Transverse colon (tissue), 4 donors: ENCODE results near the gene NLRP7. TPM values are rescaled to one million over a fixed set of nuclear protein-coding genes. Genes with fewer than 3 reads are reported as not detected.
"Not testable (repeated sequence)": the region's sequence is repeated elsewhere in the genome, so short reads cannot be mapped to it uniquely, and the experiment has no call there.

Experiments
- DNase-seq: peaks from one replicate; pipeline ENCODE4 v3.0.0-alpha.2; 2019
- H3K27ac ChIP-seq, 4 donors: fragments of 200-600 bp; sonication (generic); 2 replicates each; pipeline ENCODE4 v1.5.1; 2016 to 2018; ENCODE audit warnings: inconsistent platforms in 4 of 4
- H3K27me3 ChIP-seq: fragments of 200-600 bp; sonication (generic); 2 replicates; pipeline ENCODE4 v1.5.1; 2017; ENCODE audit warnings: inconsistent platforms
- H3K36me3 ChIP-seq, 4 donors: fragments of 200-600 bp; sonication (generic); 2 replicates each; pipeline ENCODE4 v1.5.1; 2017 to 2019; ENCODE audit warnings: inconsistent platforms in 4 of 4
- H3K4me1 ChIP-seq, 4 donors: fragments of 200-600 bp; sonication (generic); 2 replicates each; pipeline ENCODE4 v1.5.1; 2017 to 2020; ENCODE audit warnings: inconsistent platforms in 4 of 4
- H3K4me3 ChIP-seq, 4 donors: fragments of 200-600 bp; sonication (generic); 1 replicate in 1 of 4; 2 replicates in 3 of 4; pipeline versions ENCODE4 v1.5.1 to v1.6.1; 2017 to 2019; ENCODE audit warnings: inconsistent platforms in 4 of 4
- H3K9me3 ChIP-seq, 2 donors: fragments of 200-600 bp; sonication (generic); 2 replicates each; pipeline ENCODE4 v1.5.1; 2017 to 2019; ENCODE audit warnings: inconsistent platforms in 2 of 2
- CTCF ChIP-seq, 5 experiments: fragments of 200-600 bp in 3 of 5; fragments of 450-650 bp in 2 of 5; sonication (generic) in 3 of 5; IDR thresholded peaks; 1 replicate in 2 of 5; 2 replicates in 3 of 5; pipeline ENCODE4 v1.5.1; 2016 to 2017; ENCODE audit warnings: antibody characterized with exemption in 5 of 5, inconsistent platforms in 3 of 5, mild to moderate bottlenecking in 2 of 5, moderate library complexity in 1 of 5
- EP300 ChIP-seq: sonication (generic); formaldehyde crosslinking; IDR thresholded peaks from one replicate; pipeline ENCODE4 v1.6.1; 2017; ENCODE audit warnings: antibody characterized with exemption, low read depth
- POLR2A ChIP-seq: fragments of 450-650 bp; IDR thresholded peaks from one replicate; pipeline ENCODE4 v1.6.1; 2016; ENCODE audit warnings: antibody characterized with exemption, mild to moderate bottlenecking, moderate library complexity
- POLR2AphosphoS5 ChIP-seq, 3 donors: sonication (generic); formaldehyde crosslinking; IDR thresholded peaks; one replicate each; pipeline ENCODE4 v1.6.1; 2016; ENCODE audit warnings: antibody characterized with exemption in 3 of 3
- WGBS, 2 donors: methylation state at CpG; one replicate each; pipeline ENCODE4 v1.1.5; 2018; ENCODE audit warnings: low coverage in 1 of 2; 5-methylcytosine and 5-hydroxymethylcytosine counted together
- in situ Hi-C, 4 donors: fragments of 200-750 bp; cut with MboI; loops; one replicate each; pipeline versions ENCODE4 v1.15.0 to v1.15.1; 2017; ENCODE audit warnings: low sequenced_read_pairs in 3 of 4, low pct_ligation_motif_present in 1 of 4, low pct_unique_long_range_greater_than_20kb in 1 of 4
- intact Hi-C: fragments of 100-400 bp; cut with DNase I; formaldehyde crosslinking; loops from one replicate; pipeline ENCODE4 v1.15.1; 2023; ENCODE audit warnings: low total_unique reads
- total RNA-seq, 4 donors: library from RNA; depleted of rRNA; stranded (reverse); fragments of >200 nt; gene quantifications; one replicate each; pipeline ENCODE4 v1.1.0, GENCODE V29; 2016

NLRP7 gene
- total RNA-seq = not detected

- Histone ChIP-seq H3K27me3 (no peaks in the 10 kb centered on the region), H3K27ac (no peak within 1 kb of the TSS), H3K9me3 (no peaks in the 10 kb centered on the region), H3K4me1 (no peaks in the 10 kb centered on the region), H3K4me3 (no peak within 1 kb of the TSS), H3K36me3 (no peaks in the 10 kb centered on the region)
- in situ Hi-C loops (no loop called here), intact Hi-C loops (no loop called here)
- DNase-seq = no peak
- TF ChIP-seq POLR2AphosphoS5 (IDR thresholded peaks at IDR 0.05) = no peak
- no peak for TF ChIP-seq CTCF (IDR thresholded peaks at IDR 0.05)
- no peak for TF ChIP-seq EP300
- TF ChIP-seq POLR2A = no peak
- 84 to 90% methylated on average over 2 to 8 of the region's 8 CpGs for WGBS, 2 donors
Measured at GRCh38 chr19:54947381-54947780, at the start of gene NLRP7. Gene NLRP7, minus strand, starts transcription at chr19:54947530.

DNA sequence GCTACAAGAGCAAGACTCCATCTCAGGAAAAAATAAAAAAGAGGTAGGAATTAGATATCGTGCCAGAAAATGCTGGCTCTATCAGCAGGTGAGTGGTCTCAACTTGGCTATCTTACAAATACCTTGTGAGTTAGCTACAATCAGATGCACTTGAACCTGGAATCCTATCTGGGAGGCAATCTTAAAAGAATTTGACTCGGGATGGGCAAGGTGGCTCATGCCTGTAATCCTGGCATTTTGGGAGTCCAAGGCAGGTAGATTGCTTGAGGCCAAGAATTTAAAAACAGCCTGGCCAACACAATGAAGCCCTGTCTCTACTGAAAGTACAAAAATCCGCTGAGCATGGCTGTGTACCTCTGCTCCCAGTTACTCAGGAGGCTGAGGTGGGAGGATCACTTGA is 48.2 kb upstream of the NLRP7 start:
- H3K4me1 ChIP-seq = no peaks in the 10 kb centered on the region
- DNase-seq = no peak
- H3K36me3 ChIP-seq = no peaks in the 10 kb centered on the region
- no peaks in the 10 kb centered on the region for H3K27me3 ChIP-seq
- TF ChIP-seq POLR2AphosphoS5 (IDR thresholded peaks at IDR 0.05) = no peak
- no peak for TF ChIP-seq POLR2A
- TF ChIP-seq CTCF (IDR thresholded peaks at IDR 0.05) = no peak
- TF ChIP-seq EP300 = no peak
- no peaks in the 10 kb centered on the region for H3K9me3 ChIP-seq
- intact Hi-C loops (no loop called here), in situ Hi-C loops (no loop called here)
- 60 to 72% methylated on average over 1 to 3 of the region's 3 CpGs for WGBS, 2 donors
- no peak overlapping the region for H3K4me3 ChIP-seq
- no peak overlapping the region for H3K27ac ChIP-seq

- H3K27ac ChIP-seq, H3K9me3 ChIP-seq, H3K36me3 ChIP-seq, H3K4me3 ChIP-seq, H3K4me1 ChIP-seq, H3K27me3 ChIP-seq, DNase-seq, in situ Hi-C loops, intact Hi-C loops: not testable (repeated sequence)
- WGBS, 2 donors = 91 to 100% methylated on average over 1 to 11 of the region's 11 CpGs
Measured at GRCh38 chr19:54989531-54989930, 42.2 kb upstream of the NLRP7 start.

DNA sequence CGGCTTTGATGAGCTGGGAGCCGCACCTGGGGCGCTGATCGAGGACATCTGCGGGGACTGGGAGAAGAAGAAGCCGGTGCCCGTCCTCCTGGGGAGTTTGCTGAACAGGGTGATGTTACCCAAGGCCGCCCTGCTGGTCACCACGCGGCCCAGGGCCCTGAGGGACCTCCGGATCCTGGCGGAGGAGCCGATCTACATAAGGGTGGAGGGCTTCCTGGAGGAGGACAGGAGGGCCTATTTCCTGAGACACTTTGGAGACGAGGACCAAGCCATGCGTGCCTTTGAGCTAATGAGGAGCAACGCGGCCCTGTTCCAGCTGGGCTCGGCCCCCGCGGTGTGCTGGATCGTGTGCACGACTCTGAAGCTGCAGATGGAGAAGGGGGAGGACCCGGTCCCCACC is 35.2 kb upstream of the NLRP7 start:
- 86% methylated on average over 17 of the region's 23 CpGs; no CpG with 5 or more reads in 1 of the 2 donors for WGBS, 2 donors
- in situ Hi-C loops, DNase-seq, intact Hi-C loops, H3K4me3 ChIP-seq, H3K9me3 ChIP-seq, H3K4me1 ChIP-seq, H3K27me3 ChIP-seq, H3K36me3 ChIP-seq, H3K27ac ChIP-seq: not testable (repeated sequence)

GRCh38 chr19:54973229-54974090 is 26.1 kb upstream of the NLRP7 start:
- DNase-seq, H3K36me3 ChIP-seq, H3K4me3 ChIP-seq, H3K9me3 ChIP-seq, in situ Hi-C loops, H3K27me3 ChIP-seq, H3K4me1 ChIP-seq, H3K27ac ChIP-seq, intact Hi-C loops: not testable (repeated sequence)
- WGBS, 2 donors = 81 to 85% methylated on average over 11 to 19 of the region's 19 CpGs

- H3K36me3 ChIP-seq, H3K4me1 ChIP-seq, H3K4me3 ChIP-seq, H3K27me3 ChIP-seq, H3K9me3 ChIP-seq, H3K27ac ChIP-seq, in situ Hi-C loops, intact Hi-C loops, DNase-seq: not testable (repeated sequence)
- WGBS, 2 donors = 89 to 100% methylated on average over 2 to 5 of the region's 5 CpGs
Measured at GRCh38 chr19:54971446-54971845, 24.1 kb upstream of the NLRP7 start.
